Skeletal muscle satellite cell (primary cell): ENCODE results near the gene PIEZO1.

Experiments
- H3K27me3 ChIP-seq: 2 replicates; pipeline ENCODE4 v1.7.0; 2013; ENCODE audit warnings: low read length; ENCODE audit not compliant: control insufficient read depth, insufficient read depth
- H3K36me3 ChIP-seq: 2 replicates; pipeline ENCODE4 v1.7.0; 2013; ENCODE audit warnings: mild to moderate bottlenecking, control low read depth, low read length; ENCODE audit not compliant: insufficient read depth
- H3K4me1 ChIP-seq: 2 replicates; pipeline ENCODE4 v1.7.0; 2013; ENCODE audit warnings: low read length; ENCODE audit not compliant: control insufficient read depth, insufficient read depth
- H3K4me2 ChIP-seq: 2 replicates; pipeline ENCODE4 v1.7.0; 2013; ENCODE audit warnings: mild to moderate bottlenecking, low read length
- H3K4me3 ChIP-seq: 2 replicates; pipeline ENCODE4 v1.7.0; 2013; ENCODE audit warnings: low read length
- H3K9ac ChIP-seq: 2 replicates; pipeline ENCODE4 v1.7.0; 2013; ENCODE audit warnings: mild to moderate bottlenecking, low read depth, low read length, moderate library complexity
- H3K9me3 ChIP-seq: replicated peaks from 2 replicates; pipeline ENCODE4 v1.7.0; 2013; ENCODE audit warnings: mild to moderate bottlenecking, control low read depth, low read length

Gene PIEZO1

GRCh38 chr16:88732172-88732960 lies 52.7 kb downstream of the PIEZO1 start:
- Histone ChIP-seq H3K9me3 (no peaks in the 10 kb centered on the region), H3K36me3 (peaks cover 74% of the 10 kb centered on the region), H3K9ac (no peak overlapping the region), H3K4me3 (no peak overlapping the region), H3K4me2 (no peak overlapping the region), H3K27me3 (no peaks in the 10 kb centered on the region), H3K4me1 (no peaks in the 10 kb centered on the region)

GRCh38 chr16:88731699-88732098 lies 53.3 kb downstream of the PIEZO1 start:
- no peaks in the 10 kb centered on the region for H3K27me3 ChIP-seq
- no peaks in the 10 kb centered on the region for H3K9me3 ChIP-seq
- no peak overlapping the region for H3K4me2 ChIP-seq
- H3K9ac ChIP-seq: no peak overlapping the region
- H3K4me1 ChIP-seq: no peaks in the 10 kb centered on the region
- no peak overlapping the region for H3K4me3 ChIP-seq
- peaks cover 77% of the 10 kb centered on the region for H3K36me3 ChIP-seq

- no peaks in the 10 kb centered on the region for H3K27me3 ChIP-seq
- peaks cover 77% of the 10 kb centered on the region for H3K36me3 ChIP-seq
- no peak overlapping the region for H3K4me2 ChIP-seq
- H3K9me3 ChIP-seq: no peaks in the 10 kb centered on the region
- H3K4me1 ChIP-seq: no peaks in the 10 kb centered on the region
- H3K9ac ChIP-seq: no peak overlapping the region
- H3K4me3 ChIP-seq: no peak overlapping the region
Measured at GRCh38 chr16:88730632-88731607, 54.1 kb downstream of the PIEZO1 start.

- no peak overlapping the region for H3K4me3 ChIP-seq
- H3K4me1 ChIP-seq: no peaks in the 10 kb centered on the region
- no peaks in the 10 kb centered on the region for H3K9me3 ChIP-seq
- no peak overlapping the region for H3K4me2 ChIP-seq
- H3K9ac ChIP-seq: no peak overlapping the region
- H3K27me3 ChIP-seq: no peaks in the 10 kb centered on the region
- peaks cover 77% of the 10 kb centered on the region for H3K36me3 ChIP-seq
Measured at GRCh38 chr16:88727871-88728270, 57.1 kb downstream of the PIEZO1 start.

GRCh38 chr16:88726981-88727380 lies 58.0 kb downstream of the PIEZO1 start:
- Histone ChIP-seq H3K9ac (no peak overlapping the region), H3K4me3 (no peak overlapping the region), H3K4me2 (no peak overlapping the region), H3K9me3 (no peaks in the 10 kb centered on the region), H3K36me3 (peaks cover 76% of the 10 kb centered on the region), H3K4me1 (no peaks in the 10 kb centered on the region), H3K27me3 (no peaks in the 10 kb centered on the region)

GRCh38 chr16:88726408-88726749 lies 58.6 kb downstream of the PIEZO1 start:
- no peak overlapping the region for H3K9ac ChIP-seq

GRCh38 chr16:88725609-88726407 lies 59.2 kb downstream of the PIEZO1 start:
- Histone ChIP-seq H3K9me3 (no peaks in the 10 kb centered on the region), H3K36me3 (peaks cover 79% of the 10 kb centered on the region), H3K4me3 (no peak overlapping the region), H3K4me1 (no peaks in the 10 kb centered on the region), H3K4me2 (no peak overlapping the region), H3K27me3 (no peaks in the 10 kb centered on the region), H3K9ac (no peak overlapping the region)

More at GRCh38 chr16:88726408-88726749, 58.6 kb downstream of the PIEZO1 start:
- H3K4me2 ChIP-seq: no peak overlapping the region
- H3K36me3 ChIP-seq: peaks cover 79% of the 10 kb centered on the region
- H3K4me1 ChIP-seq: no peaks in the 10 kb centered on the region
- no peaks in the 10 kb centered on the region for H3K27me3 ChIP-seq
- H3K4me3 ChIP-seq: no peak overlapping the region
- no peaks in the 10 kb centered on the region for H3K9me3 ChIP-seq

GRCh38 chr16:88724855-88725555 lies 60.0 kb downstream of the PIEZO1 start:
- peaks cover 80% of the 10 kb centered on the region for H3K36me3 ChIP-seq
- no peak overlapping the region for H3K4me2 ChIP-seq
- no peaks in the 10 kb centered on the region for H3K27me3 ChIP-seq
- H3K4me3 ChIP-seq: no peak overlapping the region
- H3K4me1 ChIP-seq: no peaks in the 10 kb centered on the region
- no peak overlapping the region for H3K9ac ChIP-seq
- H3K9me3 ChIP-seq: no peaks in the 10 kb centered on the region

- H3K4me3 ChIP-seq: no peak overlapping the region
- peaks cover 87% of the 10 kb centered on the region for H3K36me3 ChIP-seq
- H3K9me3 ChIP-seq: no peaks in the 10 kb centered on the region
- H3K9ac ChIP-seq: no peak overlapping the region
- no peaks in the 10 kb centered on the region for H3K4me1 ChIP-seq
- H3K4me2 ChIP-seq: no peak overlapping the region
- no peaks in the 10 kb centered on the region for H3K27me3 ChIP-seq
Measured at GRCh38 chr16:88723911-88724310, 61.1 kb downstream of the PIEZO1 start.

GRCh38 chr16:88723507-88723887 lies 61.5 kb downstream of the PIEZO1 start:
- no peak overlapping the region for H3K4me2 ChIP-seq
- no peak overlapping the region for H3K9ac ChIP-seq
- H3K9me3 ChIP-seq: no peaks in the 10 kb centered on the region
- no peak overlapping the region for H3K4me3 ChIP-seq
- H3K4me1 ChIP-seq: no peaks in the 10 kb centered on the region
- no peaks in the 10 kb centered on the region for H3K27me3 ChIP-seq
- peaks cover 91% of the 10 kb centered on the region for H3K36me3 ChIP-seq
